ENCODE data around the gene DOCK9.

DNA sequence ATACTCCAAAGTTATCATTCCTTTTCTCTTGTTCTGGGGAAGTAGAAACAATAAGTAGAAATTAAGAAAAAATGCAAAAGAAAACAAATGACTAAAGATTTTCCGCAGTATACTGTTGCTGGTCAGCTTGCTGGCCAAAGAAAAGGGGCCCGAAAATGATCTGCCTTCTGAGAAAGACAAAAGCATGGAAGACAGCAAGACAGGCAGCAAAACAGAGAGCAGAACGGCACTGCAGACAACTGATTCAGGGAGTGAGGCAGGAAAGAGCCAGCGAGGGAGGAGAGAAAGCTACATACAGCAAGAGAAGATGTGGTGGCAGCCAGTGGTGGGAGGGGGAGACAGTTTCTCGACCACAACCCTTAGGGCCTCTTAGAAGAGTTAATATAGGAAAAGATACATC lies 5.3 kb upstream of the DOCK9 start:
- TF ChIP-seq, protein P1, sequence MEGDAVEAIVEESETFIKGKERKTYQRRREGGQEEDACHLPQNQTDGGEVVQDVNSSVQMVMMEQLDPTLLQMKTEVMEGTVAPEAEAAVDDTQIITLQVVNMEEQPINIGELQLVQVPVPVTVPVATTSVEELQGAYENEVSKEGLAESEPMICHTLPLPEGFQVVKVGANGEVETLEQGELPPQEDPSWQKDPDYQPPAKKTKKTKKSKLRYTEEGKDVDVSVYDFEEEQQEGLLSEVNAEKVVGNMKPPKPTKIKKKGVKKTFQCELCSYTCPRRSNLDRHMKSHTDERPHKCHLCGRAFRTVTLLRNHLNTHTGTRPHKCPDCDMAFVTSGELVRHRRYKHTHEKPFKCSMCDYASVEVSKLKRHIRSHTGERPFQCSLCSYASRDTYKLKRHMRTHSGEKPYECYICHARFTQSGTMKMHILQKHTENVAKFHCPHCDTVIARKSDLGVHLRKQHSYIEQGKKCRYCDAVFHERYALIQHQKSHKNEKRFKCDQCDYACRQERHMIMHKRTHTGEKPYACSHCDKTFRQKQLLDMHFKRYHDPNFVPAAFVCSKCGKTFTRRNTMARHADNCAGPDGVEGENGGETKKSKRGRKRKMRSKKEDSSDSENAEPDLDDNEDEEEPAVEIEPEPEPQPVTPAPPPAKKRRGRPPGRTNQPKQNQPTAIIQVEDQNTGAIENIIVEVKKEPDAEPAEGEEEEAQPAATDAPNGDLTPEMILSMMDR (IDR thresholded peaks at IDR 0.05), result no peak
- no peak for TF ChIP-seq EP300 (IDR thresholded peaks at IDR 0.05)

Data from esophagus muscularis mucosa (tissue), 3 donors.